Thyroid gland (tissue), 4 donors: ENCODE data around the gene ZNF823. TPM values are rescaled to one million over a fixed set of nuclear protein-coding genes. Genes with fewer than 3 reads are reported as not detected.

Source experiments
- DNase-seq, 2 donors: peaks; one replicate each; pipeline ENCODE4 v3.0.0-alpha.2; 2019
- H3K27ac ChIP-seq, 3 donors: fragments of 200-600 bp; sonication (generic); 1 replicate in 2 of 3; 2 replicates in 1 of 3; pipeline ENCODE4 v1.5.1; 2016 to 2019; ENCODE audit warnings: mild to moderate bottlenecking in 1 of 3, moderate library complexity in 1 of 3
- H3K27me3 ChIP-seq: fragments of 200-600 bp; sonication (generic); one replicate; pipeline ENCODE4 v1.5.1; 2019
- H3K36me3 ChIP-seq, 2 donors: fragments of 200-600 bp; sonication (generic); one replicate each; pipeline ENCODE4 v1.5.1; 2016 to 2019
- H3K4me1 ChIP-seq, 2 donors: fragments of 200-600 bp; sonication (generic); one replicate each; pipeline ENCODE4 v1.5.1; 2017 to 2019
- H3K4me3 ChIP-seq, 3 donors: fragments of 200-600 bp; sonication (generic); replicated peaks in 1 of 3; 1 replicate in 2 of 3; 2 replicates in 1 of 3; pipeline ENCODE4 v1.5.1; 2016; ENCODE audit warnings: mild to moderate bottlenecking in 1 of 3
- H3K9me3 ChIP-seq: fragments of 200-600 bp; sonication (generic); one replicate; pipeline ENCODE4 v1.5.1; 2017
- CTCF ChIP-seq, 6 experiments: fragments of 200-600 bp in 3 of 6; fragments of 450-650 bp in 3 of 6; sonication (generic) in 3 of 6; IDR thresholded peaks; one replicate each; pipeline ENCODE4 v1.5.1; 2016 to 2019; ENCODE audit warnings: antibody characterized with exemption in 6 of 6, mild to moderate bottlenecking in 2 of 6, inconsistent platforms in 1 of 6, moderate library complexity in 1 of 6
- POLR2A ChIP-seq, 2 donors: fragments of 450-650 bp; IDR thresholded peaks; one replicate each; pipeline ENCODE4 v1.6.1; 2017; ENCODE audit warnings: antibody characterized with exemption in 2 of 2, mild to moderate bottlenecking in 2 of 2, moderate library complexity in 1 of 2
- WGBS, 2 donors: methylation state at CpG; one replicate each; pipeline ENCODE4 v1.1.5; 2017; 5-methylcytosine and 5-hydroxymethylcytosine counted together
- intact Hi-C: fragments of 100-400 bp; cut with DNase I; formaldehyde crosslinking; loops from one replicate; pipeline ENCODE4 v1.15.1; 2023
- total RNA-seq, 4 donors: library from RNA; depleted of rRNA; stranded (reverse); fragments of >200 nt; gene quantifications; one replicate each; pipeline ENCODE4 v1.2.3, GENCODE V29; 2016

Gene ZNF823
- total RNA-seq, 4 donors from 2014 or later: 7.4 to 11.7 (median 9.1) TPM

- H3K4me3 ChIP-seq: no peak overlapping the region
- TF ChIP-seq POLR2A (IDR thresholded peaks at IDR 0.05) (no peak), CTCF (IDR thresholded peaks at IDR 0.05) (peak; percentile 32 to 71 (median 50))
- no peak for DNase-seq
- H3K36me3 ChIP-seq: no peaks in the 10 kb centered on the region
- intact Hi-C loops: no loop called here
- no peaks in the 10 kb centered on the region for H3K27me3 ChIP-seq
- peaks cover 1% of the 10 kb centered on the region in 2 donors for H3K4me1 ChIP-seq
- H3K9me3 ChIP-seq: no peaks in the 10 kb centered on the region
- WGBS, 2 donors: 67 to 71% methylated on average over 6 of the region's 6 CpGs
- no peak overlapping the region for H3K27ac ChIP-seq
Observed at GRCh38 chr19:11699931-11700794, 38.6 kb downstream of the ZNF823 start.

GRCh38 chr19:11698231-11698630 lies 40.5 kb downstream of the ZNF823 start:
- DNase-seq: no peak
- Histone ChIP-seq H3K27me3 (no peaks in the 10 kb centered on the region), H3K36me3 (no peaks in the 10 kb centered on the region), H3K9me3 (no peaks in the 10 kb centered on the region), H3K4me3 (no peak overlapping the region), H3K4me1 (peaks cover 3 to 9% of the 10 kb centered on the region in 2 donors), H3K27ac (no peak overlapping the region)
- WGBS, 2 donors: 78 to 91% methylated on average over 6 of the region's 6 CpGs
- TF ChIP-seq POLR2A (IDR thresholded peaks at IDR 0.05) (no peak), CTCF (IDR thresholded peaks at IDR 0.05) (no peak)
- intact Hi-C loops: no loop called here

- Histone ChIP-seq H3K27ac (no peak overlapping the region), H3K4me3 (no peak overlapping the region), H3K9me3 (no peaks in the 10 kb centered on the region), H3K4me1 (peaks cover 3 to 9% of the 10 kb centered on the region in 2 donors), H3K27me3 (no peaks in the 10 kb centered on the region), H3K36me3 (no peaks in the 10 kb centered on the region)
- DNase-seq: no peak
- WGBS, 2 donors: 73 to 90% methylated on average over 6 of the region's 6 CpGs
- intact Hi-C loops: loop anchor here (2.0 kb wide), 1 partner anchor 43 kb away; no protein-coding TSS in a partner anchor
- TF ChIP-seq POLR2A (IDR thresholded peaks at IDR 0.05) (no peak), CTCF (IDR thresholded peaks at IDR 0.05) (no peak)
Observed at GRCh38 chr19:11697284-11697855, 41.4 kb downstream of the ZNF823 start.

- 6 to 7% methylated on average over 29 to 41 of the region's 61 CpGs for WGBS, 2 donors
Observed at GRCh38 chr19:11694533-11695439, 44.0 kb downstream of the ZNF823 start.

More at GRCh38 chr19:11694533-11695439, 44.0 kb downstream of the ZNF823 start:
- Histone ChIP-seq H3K27me3 (no peaks in the 10 kb centered on the region), H3K9me3 (no peaks in the 10 kb centered on the region), H3K4me3 (peak overlapping the region; percentile 43 to 63 (median 52)), H3K36me3 (no peaks in the 10 kb centered on the region), H3K27ac (peak overlapping the region in 2 of 3 donors; percentile 15 to 33), H3K4me1 (peaks cover 3 to 9% of the 10 kb centered on the region in 2 donors)
- peak in 1 of 2 donors; percentile 69 for TF ChIP-seq POLR2A (IDR thresholded peaks at IDR 0.05)
- no peak for TF ChIP-seq CTCF (IDR thresholded peaks at IDR 0.05)
- intact Hi-C loops: no loop called here
- peak; percentile 96 for DNase-seq
